Fibroblast of lung (primary cell): Measurements from ENCODE around the gene HECW1. TPM values are rescaled to one million over a fixed set of nuclear protein-coding genes. Genes with fewer than 3 reads are reported as not detected.

Experiments used
- DNase-seq, 2 donors: peaks; one replicate each; pipeline versions ENCODE4 v3.0.0 to v3.0.0-alpha.2; 2010; ENCODE audit warnings: low read depth in 2 of 2
- H2AFZ ChIP-seq: 2 replicates; pipeline ENCODE4 v1.5.1; 2012; ENCODE audit warnings: low read length, control low read depth, inconsistent platforms
- H3K27ac ChIP-seq: 2 replicates; pipeline ENCODE4 v1.5.1; 2011; ENCODE audit warnings: low read length, control low read depth; ENCODE audit not compliant: insufficient read depth
- H3K27me3 ChIP-seq: 2 replicates; pipeline ENCODE4 v1.5.1; 2011; ENCODE audit warnings: mild to moderate bottlenecking, low read length; ENCODE audit not compliant: control insufficient read depth, insufficient read depth
- H3K36me3 ChIP-seq: 2 replicates; pipeline ENCODE4 v1.5.1; 2011; ENCODE audit warnings: low read length; ENCODE audit not compliant: control insufficient read depth, insufficient read depth
- H3K4me1 ChIP-seq: 2 replicates; pipeline ENCODE4 v1.5.1; 2011; ENCODE audit warnings: low read length; ENCODE audit not compliant: control insufficient read depth, insufficient read depth; ENCODE audit errors: extremely low read depth
- H3K4me2 ChIP-seq: 2 replicates; pipeline ENCODE4 v1.5.1; 2011; ENCODE audit warnings: low read length, control low read depth; ENCODE audit not compliant: insufficient read depth; ENCODE audit errors: extremely low read depth
- H3K4me3 ChIP-seq, 4 experiments: fragments of 200-600 bp in 1 of 4; sonication (generic) in 1 of 4; replicated peaks in 1 of 4; 2 replicates each; pipeline ENCODE4 v1.5.1; 2011 to 2016; ENCODE audit warnings: low read length in 4 of 4, low read depth in 3 of 4, mild to moderate bottlenecking in 3 of 4, control low read depth in 2 of 4, inconsistent platforms in 1 of 4, mixed read lengths in 1 of 4; ENCODE audit not compliant: insufficient read depth in 1 of 4; ENCODE audit errors: control extremely low read depth in 1 of 4
- H3K79me2 ChIP-seq: 2 replicates; pipeline ENCODE4 v1.5.1; 2012; ENCODE audit warnings: mild to moderate bottlenecking, low read length, inconsistent platforms; ENCODE audit not compliant: control insufficient read depth, insufficient read depth
- H3K9ac ChIP-seq: 2 replicates; pipeline ENCODE4 v1.5.1; 2011; ENCODE audit warnings: mild to moderate bottlenecking, low read length, control low read depth; ENCODE audit not compliant: insufficient read depth
- H3K9me3 ChIP-seq: 2 replicates; pipeline ENCODE4 v1.5.1; 2012; ENCODE audit warnings: low read depth, low read length; ENCODE audit not compliant: control insufficient read depth, insufficient read depth
- H4K20me1 ChIP-seq: 2 replicates; pipeline ENCODE4 v1.5.1; 2011; ENCODE audit warnings: low read length; ENCODE audit not compliant: control insufficient read depth, insufficient read depth; ENCODE audit errors: extremely low read depth
- EZH2 ChIP-seq: IDR thresholded peaks from 2 replicates; pipeline ENCODE4 v1.5.1; 2012; ENCODE audit warnings: low read length, control low read depth, mild to moderate bottlenecking; ENCODE audit errors: missing control alignments
- polyA plus RNA-seq, 2 donors: library from polyadenylated mRNA; depleted of rRNA in 1 of 2; stranded (reverse) in 1 of 2; unstranded in 1 of 2; fragments of >200 nt; gene quantifications; 2 replicates each; pipeline ENCODE4 v1.2.1, GENCODE V29; 2011 to 2012; ENCODE audit warnings: missing spikeins in 1 of 2
- total RNA-seq: library from RNA; depleted of rRNA; stranded (reverse); fragments of >200 nt; gene quantifications from 2 replicates; pipeline ENCODE4 v1.2.1, GENCODE V29; 2014
- TF ChIP-seq, protein P1 (sequence below), 2 donors: IDR thresholded peaks in 1 of 2; conservative IDR thresholded peaks in 1 of 2; 1 replicate in 1 of 2; 2 replicates in 1 of 2; pipeline ENCODE4 v1.5.1; 2011 to 2012; ENCODE audit warnings: low read length in 2 of 2, control low read depth in 1 of 2, inconsistent platforms in 1 of 2, low read depth in 1 of 2, mild to moderate bottlenecking in 1 of 2

The HECW1 gene
- total and polyA plus RNA-seq, 2 donors (not counting 1 experiment from before 2014, with no cell fraction given) = 1.1 to 6.1 TPM

DNA sequence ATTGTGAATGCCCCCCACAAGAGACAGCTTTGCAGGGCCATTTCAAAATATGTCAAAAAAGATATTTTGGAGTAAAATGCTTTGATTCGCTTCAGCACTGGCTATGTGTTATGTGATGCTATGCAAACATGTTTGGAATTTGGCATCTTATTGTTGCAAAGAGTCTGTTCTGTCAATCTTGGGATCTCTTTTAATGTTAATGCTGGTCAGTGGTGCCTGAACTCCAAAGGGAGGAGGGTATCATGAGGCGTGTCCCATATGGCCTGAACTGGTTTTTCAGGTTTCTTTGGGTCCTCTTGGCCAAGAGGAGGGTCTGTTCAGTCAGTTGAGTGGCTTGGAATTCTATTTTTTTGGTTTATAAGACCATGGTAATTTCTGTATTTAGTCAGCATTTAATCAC lies 81.4 kb downstream of the HECW1 start:
- Histone ChIP-seq H3K27ac (no peak overlapping the region), H3K36me3 (no peaks in the 10 kb centered on the region), H3K4me1 (no peaks in the 10 kb centered on the region), H3K79me2 (no peaks in the 10 kb centered on the region), H3K4me2 (no peak overlapping the region), H2AFZ (no peak overlapping the region), H3K4me3 (no peak overlapping the region), H3K9me3 (no peaks in the 10 kb centered on the region), H3K9ac (no peak overlapping the region), H4K20me1 (no peaks in the 10 kb centered on the region), H3K27me3 (no peaks in the 10 kb centered on the region)
- TF ChIP-seq, protein P1, sequence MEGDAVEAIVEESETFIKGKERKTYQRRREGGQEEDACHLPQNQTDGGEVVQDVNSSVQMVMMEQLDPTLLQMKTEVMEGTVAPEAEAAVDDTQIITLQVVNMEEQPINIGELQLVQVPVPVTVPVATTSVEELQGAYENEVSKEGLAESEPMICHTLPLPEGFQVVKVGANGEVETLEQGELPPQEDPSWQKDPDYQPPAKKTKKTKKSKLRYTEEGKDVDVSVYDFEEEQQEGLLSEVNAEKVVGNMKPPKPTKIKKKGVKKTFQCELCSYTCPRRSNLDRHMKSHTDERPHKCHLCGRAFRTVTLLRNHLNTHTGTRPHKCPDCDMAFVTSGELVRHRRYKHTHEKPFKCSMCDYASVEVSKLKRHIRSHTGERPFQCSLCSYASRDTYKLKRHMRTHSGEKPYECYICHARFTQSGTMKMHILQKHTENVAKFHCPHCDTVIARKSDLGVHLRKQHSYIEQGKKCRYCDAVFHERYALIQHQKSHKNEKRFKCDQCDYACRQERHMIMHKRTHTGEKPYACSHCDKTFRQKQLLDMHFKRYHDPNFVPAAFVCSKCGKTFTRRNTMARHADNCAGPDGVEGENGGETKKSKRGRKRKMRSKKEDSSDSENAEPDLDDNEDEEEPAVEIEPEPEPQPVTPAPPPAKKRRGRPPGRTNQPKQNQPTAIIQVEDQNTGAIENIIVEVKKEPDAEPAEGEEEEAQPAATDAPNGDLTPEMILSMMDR (conservative IDR thresholded peaks at IDR 0.05 in 1 of 2, IDR thresholded peaks at IDR 0.05 in 1 of 2; ENCODE audit: low read depth in 1 of 2, low read length in 2 of 2) = no peak
- TF ChIP-seq EZH2 = no peak
- DNase-seq = no peak

DNA sequence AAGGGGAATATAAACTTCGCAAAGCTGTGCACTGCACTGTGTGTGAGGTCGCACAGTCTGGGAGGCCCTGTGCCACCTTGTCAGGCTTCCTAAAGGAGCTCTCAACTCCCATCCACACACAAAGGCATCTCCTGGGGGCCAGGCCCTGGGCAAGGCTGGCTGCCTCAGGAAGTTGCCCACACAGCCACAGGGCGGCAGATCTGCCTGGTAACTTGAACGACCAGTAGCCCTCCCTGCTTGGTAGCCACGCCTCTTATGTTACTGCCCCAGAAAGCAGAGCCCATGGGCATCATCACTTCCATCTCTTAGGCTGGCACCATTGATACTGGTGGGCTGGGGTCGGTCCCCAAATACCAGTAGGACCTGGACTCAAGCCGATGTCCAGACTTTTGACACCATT lies 82.8 kb downstream of the HECW1 start:
- H2AFZ ChIP-seq = no peak overlapping the region

DNA sequence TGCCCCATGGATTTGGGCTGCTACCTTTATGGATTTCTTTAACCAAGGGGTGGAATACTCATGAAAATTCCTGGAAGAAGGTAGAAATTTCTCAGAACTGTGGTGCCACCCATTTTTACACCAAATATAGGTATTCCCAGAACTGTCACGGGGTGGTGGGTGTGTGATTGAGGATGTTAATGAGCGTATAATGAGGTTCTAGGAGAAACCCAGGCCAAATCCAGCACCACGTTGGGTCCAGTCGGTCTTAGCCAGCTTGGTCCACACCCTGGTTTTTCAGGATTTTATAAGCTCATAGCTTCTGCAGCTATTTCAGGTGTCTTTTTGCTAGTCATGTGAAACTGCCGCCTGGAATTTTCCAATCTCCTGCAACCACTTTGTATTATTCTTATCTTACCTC lies 83.3 kb downstream of the HECW1 start:
- Histone ChIP-seq H3K27ac (no peak overlapping the region), H3K36me3 (no peaks in the 10 kb centered on the region), H3K4me2 (no peak overlapping the region), H2AFZ (no peak overlapping the region), H3K4me3 (no peak overlapping the region), H3K9ac (no peak overlapping the region), H3K79me2 (no peaks in the 10 kb centered on the region), H4K20me1 (no peaks in the 10 kb centered on the region), H3K27me3 (no peaks in the 10 kb centered on the region), H3K9me3 (no peaks in the 10 kb centered on the region), H3K4me1 (no peaks in the 10 kb centered on the region)
- TF ChIP-seq EZH2 = no peak
- TF ChIP-seq, protein P1 (conservative IDR thresholded peaks at IDR 0.05 in 1 of 2, IDR thresholded peaks at IDR 0.05 in 1 of 2; ENCODE audit: low read depth in 1 of 2, low read length in 2 of 2) = no peak
- no peak for DNase-seq

More for the DNA sequence above, 82.8 kb downstream of the HECW1 start:
- no peak for TF ChIP-seq EZH2
- TF ChIP-seq, protein P1 (conservative IDR thresholded peaks at IDR 0.05 in 1 of 2, IDR thresholded peaks at IDR 0.05 in 1 of 2; ENCODE audit: low read depth in 1 of 2, low read length in 2 of 2) = no peak
- no peak overlapping the region for H3K4me2 ChIP-seq
- H3K36me3 ChIP-seq = no peaks in the 10 kb centered on the region
- H3K4me3 ChIP-seq = no peak overlapping the region
- H3K4me1 ChIP-seq = no peaks in the 10 kb centered on the region
- H3K27me3 ChIP-seq = no peaks in the 10 kb centered on the region
- no peaks in the 10 kb centered on the region for H4K20me1 ChIP-seq
- H3K9me3 ChIP-seq = no peaks in the 10 kb centered on the region
- no peaks in the 10 kb centered on the region for H3K79me2 ChIP-seq
- H3K27ac ChIP-seq = no peak overlapping the region
- DNase-seq = no peak
- H3K9ac ChIP-seq = no peak overlapping the region
